Measurements from ENCODE around the gene NDST4. TPM values are rescaled to one million over a fixed set of nuclear protein-coding genes. Genes with fewer than 3 reads are reported as not detected.
A peak's percentile ranks its signal among the peaks of the same experiment; 100 is the strongest.

NDST4 gene
- 10 to 100 TPM; 15.6 to 23.1 TPM for total RNA-seq
- 1 to 10 TPM; 2.8 to 4.2 TPM for polyA plus RNA-seq (ENCODE audit: insufficient read length in 2 of 2)
- long read RNA-seq, donor 1, result 0 reads
- long read RNA-seq, donor 2, result 0 reads
- long read RNA-seq, donor 3, result 0 reads
- long read RNA-seq, donor 4, result 0 reads

DNA sequence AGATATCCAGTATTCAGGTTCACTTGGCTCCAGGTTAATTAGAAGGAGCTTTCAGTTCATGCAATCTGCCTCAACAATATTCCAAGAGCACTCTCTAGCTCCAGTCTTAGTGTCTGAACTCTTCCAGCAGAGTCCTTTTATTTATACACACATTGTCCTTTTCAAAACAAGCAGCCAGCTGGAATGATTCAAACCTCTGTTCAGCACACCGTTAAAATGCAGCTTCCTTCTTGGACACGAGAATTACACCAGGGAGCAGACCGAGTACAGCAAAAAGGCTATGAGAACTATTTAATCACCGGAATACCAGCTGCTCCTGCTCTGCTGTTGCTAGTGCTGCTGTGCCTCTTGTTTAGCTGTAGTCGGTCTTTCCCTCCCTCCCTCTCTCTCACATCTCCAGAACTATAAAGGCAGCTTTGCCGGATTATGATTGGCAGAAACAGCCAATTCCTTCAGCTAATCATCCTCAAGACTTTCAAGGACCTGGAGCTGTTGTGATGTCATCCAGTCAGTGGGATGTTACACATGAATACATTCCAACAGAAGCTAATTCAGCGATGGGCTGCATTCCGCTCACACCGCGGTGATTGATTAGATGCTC, at the start of gene NDST4:
TSS of gene NDST4 (minus strand) at position 115 of the 601 bp plus-strand sequence. CDS start 36,584 bp downstream, outside the sequence.
- DNase-seq (ENCODE audit: low read depth in 4 of 6, low spot score in 6 of 6), result peak; percentile 50 to 96 (median 69)
- no peaks in the 10 kb centered on the region for H3K9me3 ChIP-seq (ENCODE audit: control insufficient read depth, insufficient read depth, low read length)
- no peaks in the 10 kb centered on the region for H3K36me3 ChIP-seq (ENCODE audit: control insufficient read depth, insufficient read depth, low read length)
- 8% methylated on average over 6 of the region's 10 CpGs for WGBS (ENCODE audit: insufficient coverage)
- H3K4me3 ChIP-seq (ENCODE audit: low read depth, low read length), result peak within 1 kb of the TSS; percentile 42
- no peaks in the 10 kb centered on the region for H3K4me1 ChIP-seq (ENCODE audit: control insufficient read depth, insufficient read depth, low read length)
- peak within 1 kb of the TSS; percentile 26 for H3K27ac ChIP-seq (ENCODE audit: low read depth, low read length)
- no peaks in the 10 kb centered on the region for H3K27me3 ChIP-seq (ENCODE audit: control insufficient read depth, insufficient read depth, low read length)

DNA sequence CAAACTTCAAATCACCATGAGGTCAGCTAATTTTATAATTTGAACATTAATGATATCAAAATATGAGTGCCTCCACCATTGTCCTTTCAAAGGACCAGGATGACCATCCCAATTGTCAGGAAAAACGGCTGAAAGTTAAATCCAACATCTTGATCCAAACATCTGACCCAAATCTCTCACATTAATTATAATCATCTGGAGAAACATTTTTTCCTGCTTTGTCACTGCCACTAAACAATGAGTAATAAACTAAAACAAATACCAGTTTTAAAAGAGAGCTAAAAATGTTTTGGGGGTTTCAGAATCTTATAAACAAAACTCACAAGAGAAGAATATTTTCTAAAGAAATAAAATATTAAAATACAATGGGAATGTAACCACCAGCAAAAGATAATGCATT, 45.7 kb upstream of the NDST4 start:
- WGBS (ENCODE audit: insufficient coverage), result no CpG with 5 or more reads among the region's 1 CpG
- Histone ChIP-seq H3K4me1 (ENCODE audit: control insufficient read depth, insufficient read depth, low read length) (no peaks in the 10 kb centered on the region), H3K27ac (ENCODE audit: low read depth, low read length) (no peak overlapping the region), H3K9me3 (ENCODE audit: control insufficient read depth, insufficient read depth, low read length) (no peaks in the 10 kb centered on the region), H3K27me3 (ENCODE audit: control insufficient read depth, insufficient read depth, low read length) (no peaks in the 10 kb centered on the region), H3K4me3 (ENCODE audit: low read depth, low read length) (no peak overlapping the region), H3K36me3 (ENCODE audit: control insufficient read depth, insufficient read depth, low read length) (no peaks in the 10 kb centered on the region)
- no peak for DNase-seq (ENCODE audit: low read depth in 4 of 6, low spot score in 6 of 6)

GRCh38 chr4:115158296-115158695, 44.9 kb upstream of the NDST4 start:
- no peak overlapping the region for H3K27ac ChIP-seq (ENCODE audit: low read depth, low read length)
- no peaks in the 10 kb centered on the region for H3K27me3 ChIP-seq (ENCODE audit: control insufficient read depth, insufficient read depth, low read length)
- no peaks in the 10 kb centered on the region for H3K9me3 ChIP-seq (ENCODE audit: control insufficient read depth, insufficient read depth, low read length)
- H3K36me3 ChIP-seq (ENCODE audit: control insufficient read depth, insufficient read depth, low read length), result no peaks in the 10 kb centered on the region
- H3K4me1 ChIP-seq (ENCODE audit: control insufficient read depth, insufficient read depth, low read length), result no peaks in the 10 kb centered on the region
- H3K4me3 ChIP-seq (ENCODE audit: low read depth, low read length), result no peak overlapping the region
- no CpG with 5 or more reads among the region's 2 CpGs for WGBS (ENCODE audit: insufficient coverage)
- no peak for DNase-seq (ENCODE audit: low read depth in 4 of 6, low spot score in 6 of 6)

- no peaks in the 10 kb centered on the region for H3K36me3 ChIP-seq (ENCODE audit: control insufficient read depth, insufficient read depth, low read length)
- no peaks in the 10 kb centered on the region for H3K4me1 ChIP-seq (ENCODE audit: control insufficient read depth, insufficient read depth, low read length)
- H3K9me3 ChIP-seq (ENCODE audit: control insufficient read depth, insufficient read depth, low read length), result no peaks in the 10 kb centered on the region
- peak in 2 of 6 donors; percentile 36 to 47 for DNase-seq (ENCODE audit: low read depth in 4 of 6, low spot score in 6 of 6)
- H3K27ac ChIP-seq (ENCODE audit: low read depth, low read length), result no peak overlapping the region
- H3K27me3 ChIP-seq (ENCODE audit: control insufficient read depth, insufficient read depth, low read length), result no peaks in the 10 kb centered on the region
- H3K4me3 ChIP-seq (ENCODE audit: low read depth, low read length), result no peak overlapping the region
These were observed 41.4 kb upstream of the NDST4 start for GRCh38 chr4:115154826-115155225.

DNA sequence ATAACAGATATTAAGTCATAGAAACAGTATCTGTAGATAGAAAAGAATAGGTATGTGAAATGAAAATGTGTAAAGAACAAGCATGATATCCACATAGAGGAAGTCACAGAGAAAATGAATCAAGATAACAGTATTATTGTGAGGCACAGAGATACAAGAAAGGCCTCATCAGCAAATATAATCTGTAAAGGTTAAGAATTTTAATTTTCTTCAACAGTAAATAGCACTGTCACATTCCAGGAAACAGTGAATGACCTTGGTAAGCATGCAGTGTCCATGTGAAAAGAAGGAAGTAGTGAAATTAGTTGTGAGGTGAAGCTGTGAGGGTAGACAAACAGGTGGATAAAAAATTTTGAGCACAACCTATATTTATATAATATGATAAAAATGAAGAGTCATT, 39.5 kb upstream of the NDST4 start:
- no peak for DNase-seq (ENCODE audit: low read depth in 4 of 6, low spot score in 6 of 6)
- H3K27ac ChIP-seq (ENCODE audit: low read depth, low read length), result no peak overlapping the region
- no peaks in the 10 kb centered on the region for H3K27me3 ChIP-seq (ENCODE audit: control insufficient read depth, insufficient read depth, low read length)
- no peaks in the 10 kb centered on the region for H3K36me3 ChIP-seq (ENCODE audit: control insufficient read depth, insufficient read depth, low read length)
- no peak overlapping the region for H3K4me3 ChIP-seq (ENCODE audit: low read depth, low read length)
- H3K9me3 ChIP-seq (ENCODE audit: control insufficient read depth, insufficient read depth, low read length), result no peaks in the 10 kb centered on the region
- no peaks in the 10 kb centered on the region for H3K4me1 ChIP-seq (ENCODE audit: control insufficient read depth, insufficient read depth, low read length)

- no peak overlapping the region for H3K27ac ChIP-seq (ENCODE audit: low read depth, low read length)
- H3K4me3 ChIP-seq (ENCODE audit: low read depth, low read length), result no peak overlapping the region
- H3K4me1 ChIP-seq (ENCODE audit: control insufficient read depth, insufficient read depth, low read length), result no peaks in the 10 kb centered on the region
- no peak for DNase-seq (ENCODE audit: low read depth in 4 of 6, low spot score in 6 of 6)
- H3K9me3 ChIP-seq (ENCODE audit: control insufficient read depth, insufficient read depth, low read length), result no peaks in the 10 kb centered on the region
- no peaks in the 10 kb centered on the region for H3K27me3 ChIP-seq (ENCODE audit: control insufficient read depth, insufficient read depth, low read length)
- H3K36me3 ChIP-seq (ENCODE audit: control insufficient read depth, insufficient read depth, low read length), result no peaks in the 10 kb centered on the region
- WGBS (ENCODE audit: insufficient coverage), result no CpG with 5 or more reads among the region's 3 CpGs
These were observed 38.7 kb upstream of the NDST4 start for GRCh38 chr4:115152081-115152480.

- H3K27ac ChIP-seq (ENCODE audit: low read depth, low read length), result no peak overlapping the region
- no peak overlapping the region for H3K4me3 ChIP-seq (ENCODE audit: low read depth, low read length)
- DNase-seq (ENCODE audit: low read depth in 4 of 6, low spot score in 6 of 6), result no peak
- no peaks in the 10 kb centered on the region for H3K4me1 ChIP-seq (ENCODE audit: control insufficient read depth, insufficient read depth, low read length)
- no peaks in the 10 kb centered on the region for H3K36me3 ChIP-seq (ENCODE audit: control insufficient read depth, insufficient read depth, low read length)
- no peaks in the 10 kb centered on the region for H3K9me3 ChIP-seq (ENCODE audit: control insufficient read depth, insufficient read depth, low read length)
- H3K27me3 ChIP-seq (ENCODE audit: control insufficient read depth, insufficient read depth, low read length), result no peaks in the 10 kb centered on the region
- WGBS (ENCODE audit: insufficient coverage), result 83% methylated on average over 4 of the region's 7 CpGs
These were observed 35.7 kb upstream of the NDST4 start for GRCh38 chr4:115149106-115149505.

DNA sequence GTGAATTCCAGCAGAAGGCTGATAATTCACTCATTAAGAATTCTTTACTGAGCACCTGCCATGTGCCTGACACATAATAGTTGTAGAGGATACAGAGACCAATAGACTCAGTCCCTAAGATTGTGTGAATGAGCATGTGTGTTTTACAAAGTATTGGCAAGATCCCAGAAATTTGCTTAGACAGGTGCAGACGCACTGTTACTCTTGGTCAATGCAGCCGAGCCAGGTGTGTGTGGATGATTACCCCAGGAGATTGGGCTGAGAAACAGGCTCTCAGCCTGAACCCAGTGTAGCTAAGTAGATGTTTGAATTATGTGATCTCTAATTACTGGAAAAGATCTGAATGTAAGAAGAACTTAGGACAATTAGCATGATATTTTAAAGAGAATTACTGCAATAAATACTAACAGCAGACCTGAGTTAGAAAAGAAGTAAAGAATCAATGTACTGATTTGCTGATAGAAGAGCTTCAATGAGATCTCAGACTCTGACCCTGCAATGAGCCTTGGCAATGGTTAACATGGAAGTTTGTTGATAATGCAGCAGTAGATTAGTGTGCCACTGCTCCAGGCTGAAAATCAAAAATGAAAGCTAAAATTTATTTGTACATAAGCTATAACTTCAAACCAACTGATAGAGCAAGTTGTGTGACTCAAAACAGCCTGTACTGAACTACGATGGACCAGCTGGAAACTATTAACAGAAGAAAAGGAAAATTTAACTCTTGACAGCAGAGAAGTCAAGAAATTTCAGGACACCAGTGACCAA, 32.2 kb upstream of the NDST4 start:
- 61% methylated on average over 3 of the region's 3 CpGs for WGBS (ENCODE audit: insufficient coverage)
- H3K4me1 ChIP-seq (ENCODE audit: control insufficient read depth, insufficient read depth, low read length), result no peaks in the 10 kb centered on the region
- DNase-seq (ENCODE audit: low read depth in 4 of 6, low spot score in 6 of 6), result peak in 2 of 6 donors; percentile 3 to 21
- no peak overlapping the region for H3K4me3 ChIP-seq (ENCODE audit: low read depth, low read length)
- H3K9me3 ChIP-seq (ENCODE audit: control insufficient read depth, insufficient read depth, low read length), result no peaks in the 10 kb centered on the region
- H3K27ac ChIP-seq (ENCODE audit: low read depth, low read length), result no peak overlapping the region
- no peaks in the 10 kb centered on the region for H3K27me3 ChIP-seq (ENCODE audit: control insufficient read depth, insufficient read depth, low read length)
- H3K36me3 ChIP-seq (ENCODE audit: control insufficient read depth, insufficient read depth, low read length), result no peaks in the 10 kb centered on the region

GRCh38 chr4:115128037-115128436, 14.6 kb upstream of the NDST4 start:
- no peak overlapping the region for H3K4me3 ChIP-seq (ENCODE audit: low read depth, low read length)
- H3K36me3 ChIP-seq (ENCODE audit: control insufficient read depth, insufficient read depth, low read length), result no peaks in the 10 kb centered on the region
- no peaks in the 10 kb centered on the region for H3K4me1 ChIP-seq (ENCODE audit: control insufficient read depth, insufficient read depth, low read length)
- H3K27ac ChIP-seq (ENCODE audit: low read depth, low read length), result no peak overlapping the region
- no peak for DNase-seq (ENCODE audit: low read depth in 4 of 6, low spot score in 6 of 6)
- WGBS (ENCODE audit: insufficient coverage), result 88% methylated on average over 1 of the region's 2 CpGs
- H3K27me3 ChIP-seq (ENCODE audit: control insufficient read depth, insufficient read depth, low read length), result no peaks in the 10 kb centered on the region
- no peaks in the 10 kb centered on the region for H3K9me3 ChIP-seq (ENCODE audit: control insufficient read depth, insufficient read depth, low read length)

GRCh38 chr4:115126491-115126890, 13.1 kb upstream of the NDST4 start:
- no peak overlapping the region for H3K27ac ChIP-seq (ENCODE audit: low read depth, low read length)
- H3K36me3 ChIP-seq (ENCODE audit: control insufficient read depth, insufficient read depth, low read length), result no peaks in the 10 kb centered on the region
- no peaks in the 10 kb centered on the region for H3K9me3 ChIP-seq (ENCODE audit: control insufficient read depth, insufficient read depth, low read length)
- H3K4me3 ChIP-seq (ENCODE audit: low read depth, low read length), result no peak overlapping the region
- H3K4me1 ChIP-seq (ENCODE audit: control insufficient read depth, insufficient read depth, low read length), result no peaks in the 10 kb centered on the region
- WGBS (ENCODE audit: insufficient coverage), result 80% methylated on average over 1 of the region's 2 CpGs
- DNase-seq (ENCODE audit: low read depth in 4 of 6, low spot score in 6 of 6), result no peak
- no peaks in the 10 kb centered on the region for H3K27me3 ChIP-seq (ENCODE audit: control insufficient read depth, insufficient read depth, low read length)

Data from spinal cord (tissue), 10 donors.